ENCODE data around the gene EPM2A.

GRCh38 chr6:145631374-145631773 lies 103.9 kb downstream of the EPM2A start:
- TF ChIP-seq CTCF (conservative IDR thresholded peaks at IDR 0.05 in 1 of 2, IDR thresholded peaks at IDR 0.05 in 1 of 2; ENCODE audit: low read depth in 1 of 2, low read length in 2 of 2), result no peak
- TF ChIP-seq EZH2 (IDR thresholded peaks at IDR 0.05; ENCODE audit: low read length, missing control alignments), result no peak
